Forelimb muscle (tissue), 1 donor: ENCODE data around the gene WFS1. TPM values are rescaled to one million over a fixed set of nuclear protein-coding genes. Genes with fewer than 3 reads are reported as not detected.

Experiments used
- polyA plus RNA-seq: library from polyadenylated mRNA; unstranded; fragments of 120-200 nt; gene quantifications from one replicate; pipeline ENCODE4 v1.2.1, GENCODE V29; 2013; ENCODE audit not compliant: insufficient read length

Gene WFS1
- polyA plus RNA-seq, 1 donor = 18.5 TPM

Other genes with a start within 250 kb of the WFS1 start
- gene JAKMIP1, start 69.3 kb upstream of the WFS1 start, polyA plus RNA-seq = not detected
- 0.13 TPM for gene PPP2R2C, start 202.8 kb downstream of the WFS1 start, polyA plus RNA-seq